GM10248 (cell line): ENCODE results near the gene MPND.
A peak's percentile ranks its signal among the peaks of the same experiment; 100 is the strongest.
"Not testable (repeated sequence)": the region's sequence is repeated elsewhere in the genome, so short reads cannot be mapped to it uniquely, and the experiment has no call there.

Source experiments
- CTCF ChIA-PET: fragments of 300-600 bp; sonication (Branson Sonifier 250); formaldehyde crosslinking; extraction: SDS; loops from one replicate; lab custom pipeline; 2021; ENCODE audit warnings: antibody characterized with exemption; lab: Yijun Ruan, JAX
- POLR2A ChIA-PET: fragments of 350-650 bp; sonication (Branson Sonifier 250); formaldehyde crosslinking; extraction: SDS; loops from one replicate; lab custom pipeline; 2020; ENCODE audit warnings: antibody characterized with exemption; lab: Yijun Ruan, JAX
- DNase-seq: peaks from one replicate; pipeline ENCODE4 v3.0.0; 2012; ENCODE audit errors: extremely low spot score
- CTCF ChIP-seq: IDR thresholded peaks from 2 replicates; pipeline ENCODE4 v1.5.1; 2012; ENCODE audit warnings: mild to moderate bottlenecking, low read depth; ENCODE audit errors: extremely low read depth, missing control alignments, control extremely low read depth

Gene MPND

GRCh38 chr19:4347521-4347920 lies 4.2 kb downstream of the MPND start:
- DNase-seq, result no peak
- ChIA-PET CTCF (interaction anchor here (2.6 kb wide), 1 partner anchor 81 kb away, joined by 9 read pairs; no protein-coding TSS in a partner anchor), POLR2A (no interaction called here)
- no peak for TF ChIP-seq CTCF

- DNase-seq, POLR2A ChIA-PET: not testable (repeated sequence)
- CTCF ChIA-PET, result interaction anchor here (2.6 kb wide), 1 partner anchor 82 kb away, joined by 9 read pairs; no protein-coding TSS in a partner anchor
Measured at GRCh38 chr19:4349225-4349624, 5.9 kb downstream of the MPND start.

- no peak for TF ChIP-seq CTCF
- POLR2A ChIA-PET, result no interaction called here
- no peak for DNase-seq
- CTCF ChIA-PET, result no interaction called here
Measured at GRCh38 chr19:4350111-4350510, 6.7 kb downstream of the MPND start.

GRCh38 chr19:4350726-4351125 lies 7.4 kb downstream of the MPND start:
- no peak for DNase-seq
- CTCF ChIA-PET, result interaction anchor here (3.2 to 3.9 kb wide), 2 partner anchors 15 to 83 kb away, joined by 47 to 85 read pairs; no protein-coding TSS in a partner anchor
- POLR2A ChIA-PET, result no interaction called here
- TF ChIP-seq CTCF, result no peak

- POLR2A ChIA-PET, result interaction anchor here (1.4 kb wide), 1 partner anchor 9 kb away, joined by 3 read pairs; the partner anchor contains the start of gene MPND
- DNase-seq, result peak; percentile 77
- peak; percentile 69 for TF ChIP-seq CTCF
- CTCF ChIA-PET, result interaction anchor here (0.6 to 3.9 kb wide), 32 partner anchors 10 to 195 kb away, joined by 3 to 85 read pairs (median 4); partner anchors contain the start of genes CHAF1A, EBI3, MPND and SH3GL1
Measured at GRCh38 chr19:4352701-4353121, 9.3 kb downstream of the MPND start.

GRCh38 chr19:4354282-4354681 lies 10.9 kb downstream of the MPND start:
- no peak for TF ChIP-seq CTCF
- DNase-seq, result no peak
- POLR2A ChIA-PET, result no interaction called here
- CTCF ChIA-PET, result interaction anchor here (2.0 to 3.9 kb wide), 4 partner anchors 11 to 87 kb away, joined by 16 to 85 read pairs (median 42); partner anchors contain the start of gene MPND

GRCh38 chr19:4354897-4355296 lies 11.5 kb downstream of the MPND start:
- POLR2A ChIA-PET, result interaction anchor here (0.6 kb wide), 1 partner anchor 530 kb away, joined by 3 read pairs; no protein-coding TSS in a partner anchor
- CTCF ChIA-PET, result interaction anchor here (2.0 kb wide), 1 partner anchor 88 kb away, joined by 16 read pairs; no protein-coding TSS in a partner anchor
- no peak for TF ChIP-seq CTCF

More at GRCh38 chr19:4354897-4355296, 11.5 kb downstream of the MPND start:
- no peak for DNase-seq
